ENCODE results near the gene KIAA1217. TPM values are rescaled to one million over a fixed set of nuclear protein-coding genes. Genes with fewer than 3 reads are reported as not detected.

KIAA1217 gene
- total and polyA plus RNA-seq, 2 of the 8 experiments (the other 6 are each of a cell fraction or from before 2014, with no cell fraction given): 4.5 to 15.6 TPM

DNA sequence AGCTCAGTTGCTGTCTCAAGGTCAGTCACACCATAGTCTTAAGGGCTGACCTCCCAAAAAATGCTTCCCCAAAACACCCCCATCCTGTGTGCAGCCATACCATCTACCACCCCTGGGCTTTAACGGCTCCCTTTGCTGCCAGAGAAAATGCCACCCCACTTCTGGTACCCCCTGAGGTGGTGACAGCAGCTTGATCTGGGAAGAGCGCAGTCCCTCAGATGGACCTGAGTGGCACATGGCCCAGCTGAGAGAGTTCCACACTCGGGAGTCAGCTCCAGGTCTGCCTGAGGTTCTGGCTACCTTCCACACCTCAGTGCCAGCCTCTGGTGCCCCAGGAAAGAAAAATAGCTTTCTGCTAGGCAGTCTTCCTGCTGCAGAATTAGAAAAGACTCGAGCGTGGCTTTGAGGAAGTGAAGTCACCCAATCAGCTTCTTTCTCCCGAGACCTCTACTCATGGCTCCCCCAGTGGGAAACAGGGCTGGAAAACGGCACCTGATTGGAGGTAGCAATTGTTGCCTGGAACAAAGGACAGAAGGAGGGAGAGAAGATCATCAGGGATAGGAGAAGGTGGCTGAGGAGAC is 363.0 kb downstream of the KIAA1217 start:
- Histone ChIP-seq H3K56ac (replicated peaks; ENCODE audit: insufficient read length, low read depth, low read length) (no peak overlapping the region), H2AFZ (ENCODE audit: low read length) (peak overlapping the region; percentile 89), H2BK12ac (ENCODE audit: low read depth, low read length) (no peak overlapping the region; the same call in 1 of the 2 replicates), H3K9me3 (ENCODE audit: insufficient read depth in 2 of 2, low read depth in 1 of 2, low read length in 1 of 2) (no peaks in the 10 kb centered on the region), H3K4ac (replicated peaks; ENCODE audit: insufficient read length, low read depth, low read length) (no peak overlapping the region), H3K14ac (ENCODE audit: insufficient read length) (no peak overlapping the region), H3K36me3 (ENCODE audit: control insufficient read depth in 2 of 4, insufficient read depth in 4 of 4, low read length in 3 of 4) (no peaks in the 10 kb centered on the region), H3K23ac (ENCODE audit: insufficient read length) (no peak overlapping the region), H2BK5ac (ENCODE audit: low read depth, low read length) (no peak overlapping the region), H3K9ac (replicated peaks in 1 of 4; ENCODE audit: extremely low read depth in 1 of 4, low read depth in 3 of 4, low read length in 3 of 4) (no peak overlapping the region), H3K27ac (ENCODE audit: low read depth, low read length) (no peak overlapping the region), H3K79me1 (ENCODE audit: low read depth, low read length) (no peaks in the 10 kb centered on the region), H2BK20ac (ENCODE audit: low read length) (no peak overlapping the region), H4K8ac (ENCODE audit: extremely low read depth, insufficient read depth, low read length) (no peak overlapping the region), H3K4me1 (replicated peaks in 1 of 4; ENCODE audit: control insufficient read depth in 3 of 4, insufficient read depth in 4 of 4, low read length in 3 of 4) (peaks cover 0 to 2% (median 0%) of the 10 kb centered on the region in 4 experiments; a peak in 1 of 7 replicates), H3K18ac (ENCODE audit: extremely low read depth, low read length) (no peak overlapping the region), H3K79me2 (ENCODE audit: control insufficient read depth in 1 of 2, insufficient read depth in 2 of 2, low read length in 2 of 2) (no peaks in the 10 kb centered on the region), H3K4me2 (ENCODE audit: insufficient read depth in 1 of 2, low read depth in 2 of 2, low read length in 2 of 2) (no peak overlapping the region), H3K4me3 (ENCODE audit: extremely low read depth in 1 of 4, insufficient read depth in 2 of 4, low read depth in 3 of 4, low read length in 4 of 4) (no peak overlapping the region), H4K91ac (replicated peaks; ENCODE audit: insufficient read length, low read length) (no peak overlapping the region), H4K20me1 (replicated peaks in 1 of 2; ENCODE audit: control insufficient read depth in 1 of 2, insufficient read depth in 2 of 2, low read length in 2 of 2) (no peaks in the 10 kb centered on the region), H4K5ac (ENCODE audit: insufficient read length, low read depth, low read length) (no peak overlapping the region), H2AK5ac (ENCODE audit: low read depth, low read length) (no peak overlapping the region), H3K27me3 (replicated peaks in 1 of 4; ENCODE audit: control insufficient read depth in 3 of 4, extremely low read depth in 1 of 4, insufficient read depth in 3 of 4, low read length in 3 of 4) (no peaks in the 10 kb centered on the region), H2BK15ac (ENCODE audit: low read length) (no peak overlapping the region), H2BK120ac (replicated peaks; ENCODE audit: low read depth, low read length) (no peak overlapping the region), H3K23me2 (ENCODE audit: low read depth, low read length) (no peaks in the 10 kb centered on the region)
- no peak for TF ChIP-seq POLR2AphosphoS5 (IDR thresholded peaks at IDR 0.05; ENCODE audit: low read depth, low read length)
- FAIRE-seq (no peak), DNase-seq (ENCODE audit: low read depth in 1 of 2, low spot score in 2 of 2) (no peak)
- POLR2A ChIA-PET (ENCODE audit: partially characterized antibody): interaction anchor here (0.6 kb wide), 1 partner anchor 179 kb away, joined by 4 read pairs; no protein-coding TSS in a partner anchor
- WGBS, 2 experiments (ENCODE audit: extremely low coverage in 1 of 2, insufficient coverage in 1 of 2, insufficient read length in 1 of 2, insufficient replicate concordance in 2 of 2, low coverage in 1 of 2, low lambda C conversion rate in 2 of 2, missing lambda C conversion rate in 1 of 2): 86% methylated on average over 5 of the region's 7 CpGs; no CpG with 5 or more reads in 1 of the 2 experiments
- CTCF ChIA-PET (ENCODE audit: partially characterized antibody): interaction anchor here (0.5 to 2.3 kb wide), 8 partner anchors 15 to 509 kb away, joined by 3 to 12 read pairs (median 4); no protein-coding TSS in a partner anchor

Data from H1 (cell line).